H1 (cell line): ENCODE results near the gene SH3BP2. TPM values are rescaled to one million over a fixed set of nuclear protein-coding genes. Genes with fewer than 3 reads are reported as not detected.

Source experiments
- CTCF ChIA-PET: fragments of 300-600 bp; sonication (Branson Sonifier 250); formaldehyde crosslinking; loops from one replicate; lab custom pipeline; 2021; ENCODE audit not compliant: partially characterized antibody; lab: Charles Lee
- POLR2A ChIA-PET: fragments of 300-600 bp; sonication (Branson Sonifier 250); formaldehyde crosslinking; loops from one replicate; lab custom pipeline; 2021; ENCODE audit warnings: inconsistent platforms; ENCODE audit not compliant: partially characterized antibody; lab: Charles Lee
- DNase-seq, 2 experiments: peaks; one replicate each; pipeline versions ENCODE4 v3.0.0 to v3.0.0-alpha.2; 2010 to 2022; ENCODE audit warnings: low spot score in 2 of 2, low read depth in 1 of 2, mixed read lengths in 1 of 2
- FAIRE-seq: peaks from 2 replicates; lab custom pipeline; 2011; peaks lifted over from hg19 to GRCh38; lab: Jason Lieb, UNC
- H2AFZ ChIP-seq: 2 replicates; pipeline ENCODE4 v1.8.1; 2012; ENCODE audit warnings: low read length, inconsistent platforms
- H2AK5ac ChIP-seq: 2 replicates; pipeline ENCODE4 v1.6.1; 2013; ENCODE audit warnings: low read depth, low read length
- H2BK120ac ChIP-seq: replicated peaks from 2 replicates; pipeline ENCODE3; 2013; ENCODE audit warnings: low read depth, low read length, inconsistent platforms
- H2BK12ac ChIP-seq: 2 replicates; pipeline ENCODE4 v1.6.1; 2013; ENCODE audit warnings: low read depth, low read length
- H2BK15ac ChIP-seq: 2 replicates; pipeline ENCODE4 v1.6.1; 2013; ENCODE audit warnings: low read length
- H2BK20ac ChIP-seq: 2 replicates; pipeline ENCODE4 v1.6.1; 2013; ENCODE audit warnings: low read length
- H2BK5ac ChIP-seq: 2 replicates; pipeline ENCODE4 v1.6.1; 2013; ENCODE audit warnings: low read depth, low read length
- H3K14ac ChIP-seq: 2 replicates; pipeline ENCODE4 v1.6.1; 2013; ENCODE audit warnings: inconsistent platforms; ENCODE audit not compliant: insufficient read length
- H3K18ac ChIP-seq: 2 replicates; pipeline ENCODE4 v1.6.1; 2013; ENCODE audit warnings: low read length; ENCODE audit errors: extremely low read depth
- H3K23ac ChIP-seq: 2 replicates; pipeline ENCODE4 v1.6.1; 2013; ENCODE audit warnings: inconsistent platforms; ENCODE audit not compliant: insufficient read length
- H3K23me2 ChIP-seq: 2 replicates; pipeline ENCODE4 v1.6.1; 2013; ENCODE audit warnings: low read depth, low read length
- H3K27ac ChIP-seq: 2 replicates; pipeline ENCODE4 v1.6.1; 2011; ENCODE audit warnings: low read depth, low read length, inconsistent platforms
- H3K27me3 ChIP-seq, 4 experiments: replicated peaks in 1 of 4; 1 replicate in 1 of 4; 2 replicates in 3 of 4; pipeline versions ENCODE4 v1.6.1 to v1.8.1; 2011 to 2013; ENCODE audit warnings: low read length in 3 of 4, mild to moderate bottlenecking in 3 of 4, inconsistent platforms in 2 of 4, mixed read lengths in 2 of 4, moderate library complexity in 1 of 4; ENCODE audit not compliant: control insufficient read depth in 3 of 4, insufficient read depth in 3 of 4; ENCODE audit errors: extremely low read depth in 1 of 4
- H3K36me3 ChIP-seq, 4 experiments: 2 replicates each; pipeline versions ENCODE4 v1.6.1 to v1.8.1; 2011 to 2013; ENCODE audit warnings: mild to moderate bottlenecking in 4 of 4, low read length in 3 of 4, moderate library complexity in 2 of 4, control low read depth in 1 of 4, inconsistent platforms in 1 of 4; ENCODE audit not compliant: insufficient read depth in 4 of 4, control insufficient read depth in 2 of 4
- H3K4ac ChIP-seq: replicated peaks from 2 replicates; pipeline ENCODE3; 2013; ENCODE audit warnings: low read length, low read depth, mixed read lengths, inconsistent platforms; ENCODE audit not compliant: insufficient read length
- H3K4me1 ChIP-seq, 4 experiments: replicated peaks in 1 of 4; 1 replicate in 1 of 4; 2 replicates in 3 of 4; pipeline versions ENCODE4 v1.6.1 to v1.8.1; 2011 to 2013; ENCODE audit warnings: low read length in 3 of 4, inconsistent platforms in 2 of 4, mixed read lengths in 1 of 4; ENCODE audit not compliant: insufficient read depth in 4 of 4, control insufficient read depth in 3 of 4
- H3K4me2 ChIP-seq, 2 experiments: 2 replicates each; pipeline versions ENCODE4 v1.6.1 to v1.8.1; 2011 to 2013; ENCODE audit warnings: low read depth in 2 of 2, low read length in 2 of 2, control low read depth in 1 of 2, inconsistent platforms in 1 of 2, mild to moderate bottlenecking in 1 of 2; ENCODE audit not compliant: insufficient read depth in 1 of 2
- H3K4me3 ChIP-seq, 4 experiments: fragments of 200-600, 300-600 bp in 1 of 4; sonication (generic), shearing (Covaris generic), sonication (Bioruptor Twin) in 1 of 4; 2 replicates each; pipeline versions ENCODE4 v1.5.1 to v1.8.1; 2011 to 2016; ENCODE audit warnings: low read length in 4 of 4, low read depth in 3 of 4, control low read depth in 2 of 4, inconsistent platforms in 2 of 4, mild to moderate bottlenecking in 2 of 4, mixed read lengths in 1 of 4, moderate library complexity in 1 of 4; ENCODE audit not compliant: insufficient read depth in 2 of 4; ENCODE audit errors: extremely low read depth in 1 of 4
- H3K56ac ChIP-seq: replicated peaks from 2 replicates; pipeline ENCODE3; 2013; ENCODE audit warnings: low read depth, mild to moderate bottlenecking, mixed read lengths, low read length, inconsistent platforms; ENCODE audit not compliant: insufficient read length
- H3K79me1 ChIP-seq: 2 replicates; pipeline ENCODE4 v1.6.1; 2013; ENCODE audit warnings: low read depth, low read length, control low read depth
- H3K79me2 ChIP-seq, 2 experiments: 2 replicates each; pipeline versions ENCODE4 v1.6.1 to v1.8.1; 2012 to 2013; ENCODE audit warnings: low read length in 2 of 2, mild to moderate bottlenecking in 2 of 2, inconsistent platforms in 1 of 2; ENCODE audit not compliant: insufficient read depth in 2 of 2, control insufficient read depth in 1 of 2
- H3K9ac ChIP-seq, 4 experiments: replicated peaks in 1 of 4; 1 replicate in 1 of 4; 2 replicates in 3 of 4; pipeline versions ENCODE4 v1.6.1 to v1.8.1; 2011 to 2013; ENCODE audit warnings: low read depth in 3 of 4, low read length in 3 of 4, control low read depth in 2 of 4, mild to moderate bottlenecking in 2 of 4, moderate library complexity in 2 of 4, inconsistent platforms in 1 of 4; ENCODE audit errors: extremely low read depth in 1 of 4
- H3K9me3 ChIP-seq, 2 experiments: 2 replicates each; pipeline versions ENCODE4 v1.6.1 to v1.8.1; 2012 to 2013; ENCODE audit warnings: mild to moderate bottlenecking in 2 of 2, moderate library complexity in 2 of 2, control low read depth in 1 of 2, inconsistent platforms in 1 of 2, low read depth in 1 of 2, low read length in 1 of 2, mixed read lengths in 1 of 2; ENCODE audit not compliant: insufficient read depth in 2 of 2
- H4K20me1 ChIP-seq, 2 experiments: replicated peaks in 1 of 2; 2 replicates each; pipeline versions ENCODE3 to v1.8.1; 2011 to 2013; ENCODE audit warnings: inconsistent platforms in 2 of 2, low read length in 2 of 2, mild to moderate bottlenecking in 1 of 2; ENCODE audit not compliant: insufficient read depth in 2 of 2, control insufficient read depth in 1 of 2
- H4K5ac ChIP-seq: 2 replicates; pipeline ENCODE4 v1.6.1; 2013; ENCODE audit warnings: low read length, low read depth, mixed read lengths, inconsistent platforms; ENCODE audit not compliant: insufficient read length
- H4K8ac ChIP-seq: 2 replicates; pipeline ENCODE4 v1.8.0; 2013; ENCODE audit warnings: mild to moderate bottlenecking, moderate library complexity, low read length, inconsistent platforms; ENCODE audit not compliant: insufficient read depth; ENCODE audit errors: extremely low read depth
- H4K91ac ChIP-seq: replicated peaks from 2 replicates; pipeline ENCODE3; 2013; ENCODE audit warnings: low read length, mixed read lengths, inconsistent platforms; ENCODE audit not compliant: insufficient read length
- ATF3 ChIP-seq: IDR thresholded peaks from 2 replicates; pipeline ENCODE4 v1.6.1; 2011; ENCODE audit warnings: low read depth, mild to moderate bottlenecking, low read length; ENCODE audit not compliant: insufficient read depth
- CBX5 ChIP-seq: fragments of 300-800, 300-1000 bp; sonication (generic); IDR thresholded peaks from 2 replicates; pipeline ENCODE4 v1.7.1; 2016; ENCODE audit warnings: antibody characterized with exemption, low read length, low read depth
- EGR1 ChIP-seq: IDR thresholded peaks from 2 replicates; pipeline ENCODE4 v1.6.1; 2011; ENCODE audit warnings: low read depth, low read length, borderline replicate concordance
- FOSL1 ChIP-seq: IDR thresholded peaks from 2 replicates; pipeline ENCODE4 v1.6.1; 2011; ENCODE audit warnings: mild to moderate bottlenecking, low read depth, low read length, moderate library complexity; ENCODE audit not compliant: insufficient read depth
- KDM5A ChIP-seq: fragments of 200-600 bp; IDR thresholded peaks from 2 replicates; pipeline ENCODE4 v1.7.1; 2012; ENCODE audit warnings: mild to moderate bottlenecking, low read length, inconsistent platforms, mixed read lengths
- MAX ChIP-seq: IDR thresholded peaks from 2 replicates; pipeline ENCODE4 v1.6.1; 2012; ENCODE audit warnings: inconsistent platforms
- NANOG ChIP-seq: IDR thresholded peaks from 2 replicates; pipeline ENCODE4 v1.6.1; 2011; ENCODE audit warnings: low read length, low read depth, mild to moderate bottlenecking, inconsistent platforms; ENCODE audit not compliant: insufficient read depth, poor library complexity, severe bottlenecking
- POLR2A ChIP-seq, 2 experiments: IDR thresholded peaks; 1 replicate in 1 of 2; 2 replicates in 1 of 2; pipeline ENCODE4 v1.6.1; 2011; ENCODE audit warnings: low read depth in 2 of 2, low read length in 2 of 2, mild to moderate bottlenecking in 2 of 2; ENCODE audit errors: control extremely low read depth in 1 of 2
- POLR2AphosphoS5 ChIP-seq: IDR thresholded peaks from 2 replicates; pipeline ENCODE4 v1.6.1; 2011; ENCODE audit warnings: low read depth, low read length
- SP2 ChIP-seq: IDR thresholded peaks from 2 replicates; pipeline ENCODE4 v1.6.1; 2012; ENCODE audit warnings: mild to moderate bottlenecking, low read length, inconsistent platforms
- TBP ChIP-seq: IDR thresholded peaks from 2 replicates; pipeline ENCODE4 v1.6.1; 2011; ENCODE audit warnings: low read depth, low read length, improper control_type of control experiment
- WGBS, 2 experiments: shearing (Covaris generic) in 1 of 2; methylation state at CpG; one replicate each; pipeline versions ENCODE4 v1.1.6 to v1.1.7; 2013 to 2015; ENCODE audit warnings: low lambda C conversion rate in 2 of 2, mixed read lengths in 2 of 2, inconsistent platforms in 1 of 2, low coverage in 1 of 2, missing lambda C conversion rate in 1 of 2; ENCODE audit not compliant: insufficient replicate concordance in 2 of 2, insufficient coverage in 1 of 2, insufficient read length in 1 of 2; ENCODE audit errors: extremely low coverage in 1 of 2, missing lambda C conversion rate in 1 of 2; 5-methylcytosine and 5-hydroxymethylcytosine counted together
- polyA plus RNA-seq, 7 experiments: library from polyadenylated mRNA; depleted of rRNA in 3 of 7; stranded (reverse) in 5 of 7; unstranded in 2 of 7; fragments of >200 nt in 5 of 7; fragments of 200-250 nt in 2 of 7; gene quantifications; 1 replicate in 5 of 7; 2 replicates in 1 of 7; 4 replicates in 1 of 7; pipeline versions ENCODE4 v1.2.1 to v1.2.3, GENCODE V29; 2011 to 2013; ENCODE audit warnings: missing spikeins in 2 of 7, mixed read lengths in 2 of 7
- total RNA-seq: library from RNA; stranded (reverse); fragmentation: NEBNext Ultra II Directional; extraction: Animal tissue kit (Norgen Biotek cat#: 25700); gene quantifications from 2 replicates; pipeline ENCODE4 v1.2.1, GENCODE V29; 2021
- TF ChIP-seq, protein P1 (sequence below): IDR thresholded peaks from 2 replicates; pipeline ENCODE4 v1.6.1; 2012; ENCODE audit warnings: low read length, inconsistent platforms

The SH3BP2 gene
- total and polyA plus RNA-seq, 2 of the 8 experiments (the other 6 are each of a cell fraction or from before 2014, with no cell fraction given) = 27.4 to 31.4 TPM

GRCh38 chr4:2808001-2808400 lies 15.1 kb downstream of the SH3BP2 start:
- Histone ChIP-seq H4K91ac (no peak overlapping the region), H2AK5ac (no peak overlapping the region), H3K4me2 (no peak overlapping the region), H3K79me1 (0 out of 2 replicates have a peak, but pooled peaks cover 3% of the 10 kb centered on the region), H3K4me1 (peaks cover 0 to 19% (median 9%) of the 10 kb centered on the region in 4 experiments; a peak in 6 of 7 replicates), H3K9me3 (no peaks in the 10 kb centered on the region), H3K27me3 (no peaks in the 10 kb centered on the region), H4K20me1 (peaks cover 0 to 3% of the 10 kb centered on the region in 2 experiments), H3K18ac (no peak overlapping the region), H3K4me3 (no peak overlapping the region), H3K4ac (no peak overlapping the region), H2BK12ac (no peak overlapping the region), H3K23ac (no peak overlapping the region), H3K9ac (no peak overlapping the region), H2BK15ac (no peak overlapping the region), H3K79me2 (no peaks in the 10 kb centered on the region), H4K5ac (no peak overlapping the region), H2BK120ac (no peak overlapping the region), H3K56ac (no peak overlapping the region), H2BK20ac (no peak overlapping the region), H2AFZ (no peak overlapping the region), H3K36me3 (no peaks in the 10 kb centered on the region), H3K27ac (no peak overlapping the region), H2BK5ac (no peak overlapping the region), H3K14ac (no peak overlapping the region), H4K8ac (no peak overlapping the region), H3K23me2 (no peaks in the 10 kb centered on the region)
- ChIA-PET POLR2A (interaction anchor here (1.1 to 2.2 kb wide), 3 partner anchors 11 to 14 kb away, joined by 3 to 9 read pairs (median 7); no protein-coding TSS in a partner anchor), CTCF (interaction anchor here (1.6 kb wide), 1 partner anchor 44 kb away, joined by 4 read pairs; no protein-coding TSS in a partner anchor)
- WGBS, 2 experiments = 92% methylated on average over 7 of the region's 7 CpGs; no CpG with 5 or more reads in 1 of the 2 experiments
- no peak for FAIRE-seq
- no peak for DNase-seq
- TF ChIP-seq KDM5A (no peak), MAX (no peak), POLR2AphosphoS5 (no peak), FOSL1 (no peak), EGR1 (no peak), POLR2A (IDR thresholded peaks at IDR 0.05; ENCODE audit: control extremely low read depth in 1 of 2, low read depth in 2 of 2, low read length in 2 of 2) (no peak), TBP (no peak), SP2 (no peak), ATF3 (no peak), CBX5 (no peak), NANOG (no peak)
- TF ChIP-seq, protein P1, sequence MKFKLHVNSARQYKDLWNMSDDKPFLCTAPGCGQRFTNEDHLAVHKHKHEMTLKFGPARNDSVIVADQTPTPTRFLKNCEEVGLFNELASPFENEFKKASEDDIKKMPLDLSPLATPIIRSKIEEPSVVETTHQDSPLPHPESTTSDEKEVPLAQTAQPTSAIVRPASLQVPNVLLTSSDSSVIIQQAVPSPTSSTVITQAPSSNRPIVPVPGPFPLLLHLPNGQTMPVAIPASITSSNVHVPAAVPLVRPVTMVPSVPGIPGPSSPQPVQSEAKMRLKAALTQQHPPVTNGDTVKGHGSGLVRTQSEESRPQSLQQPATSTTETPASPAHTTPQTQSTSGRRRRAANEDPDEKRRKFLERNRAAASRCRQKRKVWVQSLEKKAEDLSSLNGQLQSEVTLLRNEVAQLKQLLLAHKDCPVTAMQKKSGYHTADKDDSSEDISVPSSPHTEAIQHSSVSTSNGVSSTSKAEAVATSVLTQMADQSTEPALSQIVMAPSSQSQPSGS = no peak
